Renal cortical epithelial cell (primary cell): ENCODE measurements around the gene TLL2. TPM values are rescaled to one million over a fixed set of nuclear protein-coding genes. Genes with fewer than 3 reads are reported as not detected.

ENCODE experiments used
- DNase-seq: peaks from one replicate; pipeline ENCODE4 v3.0.0-alpha.2; 2011; ENCODE audit warnings: low read depth
- total RNA-seq: library from RNA; depleted of rRNA; stranded (reverse); fragments of >200 nt; gene quantifications from 2 replicates; pipeline ENCODE4 v1.2.3, GENCODE V29; 2014

Gene TLL2
- total RNA-seq, 1 donor from 2014 or later: 21.4 TPM

DNA sequence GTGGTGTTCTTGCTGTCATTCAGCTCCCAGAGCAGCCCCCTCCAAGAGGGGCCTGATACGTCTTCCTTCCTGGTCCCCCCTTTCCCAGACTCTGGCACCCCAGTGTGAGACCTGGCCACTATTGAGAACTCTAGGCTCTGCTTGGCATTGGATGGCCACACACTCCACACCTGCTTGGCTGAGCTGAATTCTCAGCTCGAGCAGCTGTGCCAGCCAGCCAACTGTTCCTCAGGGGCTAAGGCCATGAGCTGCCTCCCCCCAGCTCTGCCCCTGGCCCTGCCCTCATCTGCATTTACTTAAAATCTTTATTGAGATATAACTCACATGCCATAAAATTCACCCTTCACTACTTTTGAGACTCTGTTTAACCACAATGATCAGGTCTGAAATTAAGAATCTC is 6.7 kb downstream of the TLL2 start:
- DNase-seq: no peak

DNA sequence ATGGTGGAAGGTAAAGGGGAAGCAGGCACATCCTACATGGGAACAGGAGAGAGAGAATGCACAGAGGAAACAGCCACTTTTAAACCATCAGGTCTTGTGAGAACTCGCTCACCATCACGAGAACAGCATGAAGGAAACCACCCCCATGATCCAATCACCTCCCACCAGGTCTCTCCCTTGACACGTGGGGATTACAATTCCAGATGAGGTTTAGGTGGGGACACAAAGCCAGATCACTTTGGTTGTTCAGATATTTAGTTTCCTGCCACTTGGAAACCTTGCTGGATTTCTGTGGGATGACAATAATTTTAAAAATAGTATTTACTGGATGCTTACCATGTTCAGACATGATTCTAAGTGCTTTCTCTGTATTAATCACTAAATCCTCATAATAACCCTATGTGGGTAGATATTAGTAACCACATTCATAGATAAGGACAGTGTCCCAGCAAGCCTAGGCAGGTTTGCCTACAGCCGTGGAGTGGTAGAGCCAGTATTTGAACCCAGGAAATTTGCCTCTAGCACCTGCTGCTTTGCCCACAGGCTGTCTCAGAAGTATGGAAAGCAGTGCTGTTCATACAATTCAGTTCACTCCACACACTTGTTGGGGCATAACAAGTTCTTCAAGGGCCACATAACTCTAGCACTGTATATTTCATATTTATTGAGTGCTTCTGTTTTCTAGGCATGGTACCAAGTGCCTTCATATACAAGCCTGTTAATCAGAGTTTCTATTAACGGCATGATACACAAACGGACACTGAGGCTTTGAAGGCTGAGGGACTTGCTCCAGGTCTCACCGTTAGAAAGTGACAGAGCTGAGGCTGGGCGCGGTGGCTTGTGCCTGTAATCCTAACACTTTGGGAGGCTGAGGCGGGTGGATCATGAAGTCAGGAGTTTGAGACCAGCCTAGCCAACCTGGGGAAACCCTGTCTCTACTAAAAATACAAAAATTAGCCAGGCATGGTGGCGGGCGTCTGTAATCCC is 8.3 kb downstream of the TLL2 start:
- no peak for DNase-seq

DNA sequence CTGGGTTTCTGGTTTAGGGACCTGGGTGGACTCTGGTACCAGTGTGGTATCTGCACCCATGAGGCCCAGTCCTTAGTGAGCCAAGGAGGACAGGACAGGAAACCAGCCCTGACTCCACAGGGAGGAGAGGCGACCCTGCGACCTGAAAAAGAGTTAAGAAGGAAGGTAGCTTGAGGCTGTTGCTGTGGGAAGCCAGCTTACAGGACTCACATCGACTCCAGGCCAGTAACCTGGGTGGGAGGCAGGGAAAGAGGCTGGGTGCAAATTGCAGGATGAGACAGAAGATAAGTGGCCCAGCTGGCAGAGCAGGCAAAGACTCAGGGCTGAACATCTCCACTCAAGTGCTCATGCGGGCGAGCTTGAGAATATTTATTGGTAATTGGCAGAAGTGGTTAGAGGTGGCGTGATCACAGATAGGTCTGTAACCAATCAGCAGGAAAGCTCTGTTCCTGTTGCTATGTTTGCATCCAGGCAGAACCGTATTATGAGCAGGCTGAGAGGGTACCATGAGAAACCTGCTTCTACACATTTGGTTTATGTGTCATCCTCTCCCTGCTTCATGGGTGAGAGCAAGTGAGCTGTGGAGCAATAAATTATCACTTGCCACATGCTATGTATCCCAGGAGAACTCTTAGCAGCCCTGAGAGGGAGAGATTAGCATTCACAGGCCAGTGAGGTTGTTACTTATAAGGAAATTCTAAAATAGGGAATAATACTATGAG is 11.0 kb downstream of the TLL2 start:
- peak; percentile 93 for DNase-seq

DNA sequence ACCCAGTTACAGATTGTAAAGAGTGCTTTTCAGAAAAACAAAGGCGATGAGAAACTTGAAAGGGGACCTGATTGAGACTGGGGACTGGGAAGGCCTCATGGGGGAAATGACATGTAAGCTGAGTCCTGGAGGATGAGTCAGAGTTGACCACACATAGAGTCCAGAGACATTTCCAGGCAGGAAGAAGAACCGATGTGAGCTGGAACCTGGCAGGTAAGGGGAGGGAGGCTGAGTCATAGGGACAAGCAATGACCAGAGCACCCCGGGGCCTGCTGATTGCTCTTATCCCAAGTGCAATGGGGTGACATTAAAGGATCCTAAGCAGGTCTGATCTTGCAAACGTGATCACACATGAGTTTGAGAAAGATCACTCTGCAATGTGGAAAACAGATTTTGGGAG is 11.7 kb downstream of the TLL2 start:
- DNase-seq: peak; percentile 88

DNA sequence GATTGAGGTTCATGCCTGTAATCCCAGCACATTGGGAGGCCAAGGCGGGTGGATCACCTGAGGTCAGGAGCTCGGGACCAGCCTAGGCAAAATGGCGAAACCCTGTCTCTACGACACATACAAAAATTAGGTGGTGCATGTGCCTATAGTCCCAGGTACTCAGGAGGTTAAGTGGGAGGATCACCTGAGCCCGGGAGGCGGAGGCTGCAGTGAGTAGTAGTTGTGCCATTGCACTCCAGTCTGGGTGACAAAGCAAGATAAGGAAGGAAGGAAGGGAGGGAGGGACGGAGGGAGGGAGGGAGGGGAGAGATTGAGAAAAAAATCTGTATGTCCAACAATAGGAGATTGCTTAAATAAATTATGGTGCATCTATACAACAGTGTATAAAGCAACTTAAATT is 13.2 kb downstream of the TLL2 start:
- no peak for DNase-seq

DNA sequence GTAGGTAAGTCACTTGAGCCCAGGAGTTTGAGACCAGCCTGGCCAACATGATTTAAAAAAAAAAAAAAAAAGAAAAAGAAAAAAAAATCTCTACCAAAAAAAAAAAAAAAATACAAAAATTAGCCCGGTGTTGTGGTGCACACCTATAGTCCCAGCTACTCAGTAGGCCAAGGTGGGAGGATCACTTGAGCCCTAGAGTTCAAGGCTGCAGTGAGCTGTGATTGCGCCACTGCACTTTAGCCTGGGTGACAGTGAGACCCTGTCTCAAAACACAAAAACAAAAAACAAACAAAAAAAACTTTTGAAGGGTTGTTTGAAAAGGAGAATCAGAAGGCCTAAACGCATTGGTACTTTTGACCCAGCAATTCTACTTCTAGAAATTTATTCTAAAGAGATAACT is 13.7 kb downstream of the TLL2 start:
- no peak for DNase-seq

DNA sequence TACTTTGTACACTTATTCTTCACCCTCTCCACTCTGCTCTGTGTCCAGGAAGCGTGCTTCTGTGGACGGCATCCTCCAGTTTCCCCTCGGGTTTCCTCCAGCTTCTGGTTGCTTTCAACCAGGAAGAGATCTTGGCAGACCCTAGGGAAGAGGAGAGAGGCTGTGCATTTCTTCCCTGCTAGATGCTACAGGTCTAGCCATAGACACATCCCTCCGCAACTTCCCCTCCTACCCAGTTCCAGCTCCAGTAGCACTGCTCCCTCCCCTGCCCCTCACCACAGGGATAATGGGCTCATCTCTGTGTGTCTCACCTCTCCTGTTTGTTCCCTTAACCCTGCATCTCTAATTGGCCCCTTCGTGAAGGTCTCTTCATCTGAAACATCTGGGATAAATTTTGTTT is 16.3 kb downstream of the TLL2 start:
- DNase-seq: no peak

DNA sequence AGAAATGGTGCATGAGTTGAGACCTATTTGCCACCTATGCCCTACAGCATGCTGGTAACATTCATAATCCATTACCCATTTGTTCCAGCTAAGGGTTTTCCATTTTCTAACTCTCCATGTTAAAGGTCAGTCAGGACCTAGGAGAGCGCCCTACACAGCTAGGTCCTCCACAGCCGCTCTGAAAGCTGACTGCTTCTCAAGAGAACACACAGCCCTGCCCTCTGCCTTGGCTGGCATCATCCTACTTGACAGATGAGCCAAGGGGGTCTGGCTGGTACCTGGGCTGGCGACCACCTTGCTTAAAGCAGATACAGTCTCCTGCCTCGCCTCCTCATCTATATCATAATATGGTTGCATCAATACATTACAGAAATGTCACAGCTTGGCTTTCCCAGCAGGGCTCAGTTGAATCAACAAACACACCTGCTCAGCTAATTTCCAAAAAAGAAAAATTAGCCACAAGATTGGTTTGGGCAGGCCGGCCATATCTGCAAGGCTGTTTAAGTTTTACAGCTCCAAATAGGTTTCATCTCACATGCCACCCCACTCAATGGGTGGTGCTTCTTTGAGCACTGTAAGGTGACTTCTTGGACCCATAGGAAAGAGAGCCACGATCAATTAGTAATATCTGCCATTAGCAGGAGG is 17.3 kb downstream of the TLL2 start:
- peak; percentile 40 for DNase-seq

DNA sequence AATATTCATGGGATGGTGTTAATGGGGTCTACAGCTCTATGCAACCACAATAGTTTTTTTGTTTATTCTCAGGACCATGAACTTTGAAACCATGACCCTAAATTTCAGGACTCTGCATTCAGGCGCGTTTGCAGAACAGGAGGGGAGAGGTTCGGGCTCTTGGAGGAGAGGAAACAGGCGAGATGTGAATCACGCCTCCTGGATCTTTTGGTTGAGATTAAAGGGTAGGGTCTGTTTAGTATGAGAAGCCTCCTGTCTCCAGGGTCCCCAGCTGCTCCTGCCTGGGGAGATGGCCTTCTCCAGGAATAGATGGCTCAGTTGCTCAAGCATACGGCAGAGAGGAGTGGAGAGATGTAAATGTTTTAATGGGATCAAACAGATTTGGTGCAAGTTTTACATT is 18.2 kb downstream of the TLL2 start:
- DNase-seq: no peak

DNA sequence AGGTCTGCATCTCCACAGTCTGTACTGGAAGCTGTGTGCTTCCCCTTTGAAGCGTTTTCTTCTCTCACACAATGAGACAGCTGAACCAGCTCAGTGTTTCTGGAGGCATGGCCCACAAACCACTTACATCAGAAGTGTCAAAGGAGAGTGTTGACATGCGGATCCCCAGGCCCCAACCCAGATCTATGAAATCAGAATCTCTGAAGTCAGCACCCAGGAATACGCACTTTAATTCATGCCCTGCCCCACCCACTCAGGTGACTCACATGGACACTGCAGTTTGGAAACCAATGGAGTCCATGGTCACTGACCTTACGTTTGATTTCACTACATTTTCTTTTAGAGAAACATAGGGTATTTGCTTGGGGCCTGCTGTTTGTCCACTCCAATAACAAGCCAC is 19.0 kb downstream of the TLL2 start:
- DNase-seq: no peak

DNA sequence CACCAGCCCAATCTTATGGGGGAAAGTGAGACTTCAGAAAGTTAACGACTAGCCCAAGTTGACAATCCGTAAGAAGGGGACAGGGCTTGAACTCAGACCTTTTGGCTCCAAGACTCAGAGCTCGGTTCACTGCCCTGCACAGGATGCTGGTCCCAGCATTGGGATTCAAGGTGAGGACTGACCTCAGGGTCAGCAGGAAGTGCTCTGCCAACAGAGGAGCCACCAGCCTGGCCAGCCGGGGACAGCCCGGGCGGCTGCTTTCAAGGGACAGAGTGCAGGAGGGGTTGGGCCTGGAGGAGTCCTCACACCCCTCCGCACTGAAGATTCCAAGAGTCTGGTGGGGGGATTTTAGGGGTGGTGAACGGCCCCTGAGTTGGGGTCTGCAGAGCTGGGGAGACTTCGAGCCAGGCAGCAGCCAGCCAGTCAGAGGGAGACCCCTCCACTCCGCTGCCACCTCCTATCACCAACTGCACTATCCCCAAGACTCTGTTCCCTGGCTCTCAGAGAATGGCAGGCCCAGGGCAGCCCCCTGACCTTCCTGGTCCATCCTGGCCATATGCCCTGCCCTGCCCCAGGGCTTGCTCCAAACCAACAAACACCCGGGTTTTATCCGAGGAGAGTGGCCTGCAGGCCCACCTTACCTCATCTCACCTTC is 19.7 kb downstream of the TLL2 start:
- DNase-seq: no peak

DNA sequence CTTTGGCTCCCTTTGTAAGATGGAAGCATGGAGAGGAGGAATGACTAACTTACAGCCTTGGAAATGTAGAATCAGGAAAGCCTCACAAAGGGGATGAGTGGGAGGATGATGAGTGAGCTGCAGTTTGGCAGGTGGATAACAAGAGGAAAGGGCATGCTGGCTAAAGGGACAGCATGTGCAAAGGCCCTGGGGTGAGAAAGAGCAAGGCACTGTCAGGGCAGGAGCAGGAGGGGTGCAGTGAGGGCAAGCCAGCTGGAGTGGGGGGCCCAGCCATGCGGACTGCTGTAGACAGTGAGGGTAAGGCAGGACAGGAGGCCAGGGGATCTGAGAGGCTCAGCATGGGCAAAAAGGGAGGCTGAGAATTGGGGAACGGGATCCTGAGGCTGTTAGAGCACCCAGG is 20.5 kb downstream of the TLL2 start:
- no peak for DNase-seq

DNA sequence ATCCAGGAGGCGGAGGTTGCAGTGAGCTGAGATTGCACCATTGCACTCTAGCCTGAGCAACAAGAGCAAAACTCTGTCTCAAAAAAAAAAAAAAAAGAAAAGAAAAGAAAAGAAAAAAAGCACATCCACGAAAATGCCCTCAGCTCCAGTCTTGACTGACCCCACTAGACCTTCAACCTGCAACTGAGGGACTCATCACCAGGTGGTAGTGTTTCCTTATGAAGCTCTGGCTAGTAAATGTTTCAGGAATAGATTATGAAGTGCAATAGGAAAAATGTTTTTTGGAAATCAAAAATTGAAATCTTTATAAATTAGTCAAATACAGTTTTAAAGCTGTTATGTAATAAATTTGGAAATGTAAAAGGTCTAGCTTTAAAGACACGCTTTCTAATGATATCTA is 22.4 kb downstream of the TLL2 start:
- DNase-seq: peak; percentile 30

DNA sequence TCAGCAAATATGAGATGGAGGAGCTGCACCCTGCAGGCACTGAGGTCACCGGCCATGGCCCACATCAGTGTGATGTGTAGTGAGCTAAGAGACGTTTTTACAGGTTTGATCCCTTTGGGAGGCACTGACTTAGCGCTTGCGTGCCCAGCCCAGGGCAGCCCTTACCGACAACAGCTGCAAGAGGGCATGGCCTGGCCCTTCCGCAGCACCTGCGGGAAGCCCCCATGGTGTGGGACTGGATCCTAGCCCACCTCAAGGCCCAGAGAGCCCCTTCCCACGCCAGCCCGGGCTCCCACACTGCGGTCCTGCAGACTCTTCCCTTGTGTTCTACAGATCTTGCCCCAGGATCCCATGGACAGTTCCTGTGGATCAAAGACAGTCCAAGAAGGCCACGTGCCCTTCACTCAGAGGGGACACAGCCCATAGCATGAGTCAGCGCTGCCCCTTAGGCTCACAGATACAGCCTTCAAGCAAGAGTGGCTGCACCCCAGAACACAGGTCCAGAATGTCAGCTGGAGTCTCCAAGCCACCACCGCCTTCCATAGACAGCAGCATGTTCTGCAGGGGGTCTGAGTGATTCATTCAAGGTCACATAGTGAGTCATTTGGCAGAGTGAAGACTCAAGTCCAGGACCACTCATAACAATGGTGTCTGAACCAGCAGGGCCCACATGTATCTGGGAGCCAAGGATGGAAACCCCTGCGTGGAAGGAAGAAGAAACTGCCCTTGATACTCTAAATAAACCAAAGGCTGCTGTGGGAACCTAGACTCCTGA is 25.4 kb downstream of the TLL2 start:
- DNase-seq: peak; percentile 19

DNA sequence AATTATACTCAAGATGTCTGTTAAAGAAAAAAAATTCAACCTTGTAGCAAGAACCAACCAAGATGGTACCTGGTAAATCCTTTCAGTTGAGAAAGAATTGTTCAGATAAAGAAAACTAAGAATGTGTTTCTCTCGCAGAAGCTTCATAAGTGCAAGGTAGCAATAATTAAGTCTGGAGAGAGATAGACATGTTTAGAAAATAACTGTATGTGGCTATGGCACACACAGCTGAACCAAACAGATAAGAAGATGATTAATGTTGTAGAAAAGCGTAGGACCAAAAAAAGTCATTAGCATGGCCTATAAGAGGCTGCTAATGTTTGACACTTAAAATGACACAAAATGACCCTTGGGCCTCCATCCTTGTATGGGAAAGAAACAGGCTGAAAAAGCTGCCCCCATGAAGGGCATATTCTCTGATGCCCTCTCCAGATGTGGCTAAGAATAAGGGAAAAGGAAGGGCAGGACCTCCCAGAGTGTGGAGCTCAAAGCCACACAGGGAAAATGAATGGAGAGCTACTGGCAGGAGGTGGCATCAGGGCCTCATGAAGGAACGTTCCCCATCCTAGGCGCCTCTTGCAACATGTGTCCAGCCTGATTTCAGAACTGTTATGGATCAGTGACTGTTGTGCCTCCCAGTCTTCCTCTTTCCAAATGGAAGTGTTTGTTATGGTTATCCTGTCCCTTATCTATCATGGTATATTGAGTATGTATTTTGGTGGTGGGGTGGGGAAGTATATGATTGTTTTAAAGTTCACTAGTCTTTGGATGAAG is 30.7 kb downstream of the TLL2 start:
- DNase-seq: no peak

DNA sequence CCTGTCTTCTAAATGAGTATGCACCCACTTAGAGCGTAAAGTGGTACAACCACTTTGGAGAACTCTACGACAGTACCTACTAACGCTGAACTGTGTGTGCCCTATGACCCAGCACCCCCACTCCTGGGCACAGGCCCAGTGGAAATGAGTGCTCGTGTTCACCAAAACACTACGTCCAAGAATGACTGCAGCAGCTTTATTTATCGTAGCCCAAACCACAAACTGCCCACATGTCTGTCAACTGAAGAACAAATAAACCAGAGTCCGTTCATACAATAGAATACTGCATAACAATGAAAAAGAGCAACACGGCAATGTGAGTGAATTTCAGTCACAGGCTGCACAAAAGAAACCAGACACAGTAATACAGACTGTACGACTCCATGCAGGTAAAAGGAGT is 35.4 kb downstream of the TLL2 start:
- no peak for DNase-seq

DNA sequence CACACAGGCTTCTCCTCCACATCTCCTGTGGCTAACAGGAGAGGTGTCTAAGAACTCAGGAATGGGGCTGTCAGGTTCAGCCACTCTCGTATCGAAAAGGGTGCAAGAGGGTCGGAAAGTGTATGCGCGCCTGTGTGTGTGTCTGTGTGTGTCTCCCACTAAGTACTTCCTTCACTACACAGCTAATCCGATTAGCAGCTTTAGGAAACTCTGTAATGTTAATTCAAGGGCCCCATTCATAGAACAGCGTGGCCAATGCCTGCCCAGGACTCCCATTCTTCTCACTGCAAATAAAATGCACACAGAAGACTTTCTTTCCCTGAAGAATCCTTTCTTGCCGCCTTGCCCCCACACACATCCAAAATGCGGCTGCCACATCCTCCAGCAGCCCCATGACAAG is 39.9 kb downstream of the TLL2 start:
- no peak for DNase-seq

DNA sequence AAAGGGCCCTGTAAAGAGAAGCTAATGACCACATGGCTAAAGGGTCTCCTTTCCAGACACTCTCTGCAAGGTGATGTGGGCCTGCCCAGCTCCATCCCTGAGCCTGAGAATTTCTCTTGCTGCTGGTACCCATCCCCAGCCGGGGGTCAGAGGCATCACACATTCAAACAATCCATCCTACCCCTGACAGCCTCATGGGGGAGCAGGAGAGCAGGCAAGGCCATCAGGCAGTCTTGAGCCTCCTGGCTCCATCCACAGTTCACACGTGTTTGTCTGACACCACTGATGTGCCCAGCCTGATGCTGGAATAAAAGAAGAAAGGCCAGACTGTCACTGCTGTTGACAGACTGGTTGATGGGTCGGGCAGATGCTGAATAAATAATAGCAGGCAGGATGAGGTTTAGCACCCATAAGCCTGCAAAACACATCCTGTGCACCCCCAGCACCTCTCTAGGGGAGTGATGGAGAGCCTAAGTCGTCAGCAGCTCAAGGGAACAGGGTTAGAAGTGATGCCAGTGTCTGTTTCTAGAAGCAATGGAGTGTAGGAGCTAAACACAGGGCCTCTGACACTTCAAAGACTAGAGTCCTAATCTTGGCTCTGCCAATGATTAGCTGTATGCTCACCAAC is 43.5 kb downstream of the TLL2 start:
- peak; percentile 43 for DNase-seq

DNA sequence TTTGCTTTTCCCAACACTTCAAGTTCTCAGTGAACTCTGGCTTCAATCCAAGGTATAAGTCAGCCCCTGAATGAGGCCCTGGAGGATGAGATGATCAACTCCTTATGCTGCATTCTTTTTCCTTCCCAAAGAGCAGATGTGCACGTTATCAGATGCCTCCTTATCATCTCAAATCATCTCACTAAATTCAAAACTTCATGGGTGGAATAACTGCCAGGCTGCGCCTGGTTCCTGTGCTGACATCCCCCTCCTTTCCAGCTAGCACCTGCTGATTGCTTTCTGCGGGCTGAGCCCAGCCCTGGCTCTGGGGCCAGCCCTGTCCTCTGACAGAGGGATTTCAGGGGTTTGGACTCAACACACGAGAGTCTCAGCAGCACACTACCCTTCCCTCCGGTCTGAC is 44.9 kb downstream of the TLL2 start:
- DNase-seq: no peak

DNA sequence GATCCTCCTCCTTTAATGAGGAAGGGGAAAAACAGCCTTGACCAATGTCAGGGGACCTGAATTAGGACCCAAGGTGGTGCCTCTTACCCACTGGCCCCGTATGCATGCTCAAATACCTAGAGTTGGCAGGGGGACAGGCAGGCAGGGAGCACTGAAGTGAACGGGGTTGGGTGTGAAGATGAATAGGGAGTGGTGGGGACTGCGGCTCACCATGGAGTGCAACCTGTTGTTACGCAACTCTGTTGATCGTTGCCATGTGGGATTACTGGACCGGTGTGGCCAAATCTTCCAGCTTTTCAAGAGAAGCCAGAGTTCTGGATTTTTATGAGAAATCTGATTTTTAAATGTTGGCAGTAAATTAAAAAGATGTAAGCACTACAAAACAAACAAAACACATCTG is 48.1 kb downstream of the TLL2 start:
- no peak for DNase-seq
